Liver (tissue), 3 donors: ENCODE data around the gene GJC1.

Experiments
- EGR1 ChIP-seq, 2 donors: IDR thresholded peaks; 2 replicates each; pipeline ENCODE4 v1.6.1; 2016 to 2018; ENCODE audit warnings: antibody characterized with exemption in 2 of 2, low read depth in 2 of 2
- HNF4G ChIP-seq: IDR thresholded peaks from 2 replicates; pipeline ENCODE4 v1.6.1; 2016; ENCODE audit warnings: antibody characterized with exemption
- JUND ChIP-seq, 2 donors: IDR thresholded peaks; 2 replicates each; pipeline ENCODE4 v1.6.1; 2016; ENCODE audit warnings: antibody characterized with exemption in 2 of 2
- YY1 ChIP-seq: IDR thresholded peaks from 2 replicates; pipeline ENCODE4 v1.6.1; 2016; ENCODE audit warnings: antibody characterized with exemption, mild to moderate bottlenecking
- TF ChIP-seq, protein P1 (sequence below): fragments of 150-350 bp; IDR thresholded peaks from 2 replicates; pipeline ENCODE4 v1.5.1; 2017; ENCODE audit warnings: improper control_type of control experiment, low read depth, low read length; ENCODE audit not compliant: missing input control
- TF ChIP-seq, protein P2 (sequence below): IDR thresholded peaks from 2 replicates; pipeline ENCODE4 v1.6.1; 2016; ENCODE audit warnings: antibody characterized with exemption
- donor health status: healthy.
- donor health status: healthy.

DNA sequence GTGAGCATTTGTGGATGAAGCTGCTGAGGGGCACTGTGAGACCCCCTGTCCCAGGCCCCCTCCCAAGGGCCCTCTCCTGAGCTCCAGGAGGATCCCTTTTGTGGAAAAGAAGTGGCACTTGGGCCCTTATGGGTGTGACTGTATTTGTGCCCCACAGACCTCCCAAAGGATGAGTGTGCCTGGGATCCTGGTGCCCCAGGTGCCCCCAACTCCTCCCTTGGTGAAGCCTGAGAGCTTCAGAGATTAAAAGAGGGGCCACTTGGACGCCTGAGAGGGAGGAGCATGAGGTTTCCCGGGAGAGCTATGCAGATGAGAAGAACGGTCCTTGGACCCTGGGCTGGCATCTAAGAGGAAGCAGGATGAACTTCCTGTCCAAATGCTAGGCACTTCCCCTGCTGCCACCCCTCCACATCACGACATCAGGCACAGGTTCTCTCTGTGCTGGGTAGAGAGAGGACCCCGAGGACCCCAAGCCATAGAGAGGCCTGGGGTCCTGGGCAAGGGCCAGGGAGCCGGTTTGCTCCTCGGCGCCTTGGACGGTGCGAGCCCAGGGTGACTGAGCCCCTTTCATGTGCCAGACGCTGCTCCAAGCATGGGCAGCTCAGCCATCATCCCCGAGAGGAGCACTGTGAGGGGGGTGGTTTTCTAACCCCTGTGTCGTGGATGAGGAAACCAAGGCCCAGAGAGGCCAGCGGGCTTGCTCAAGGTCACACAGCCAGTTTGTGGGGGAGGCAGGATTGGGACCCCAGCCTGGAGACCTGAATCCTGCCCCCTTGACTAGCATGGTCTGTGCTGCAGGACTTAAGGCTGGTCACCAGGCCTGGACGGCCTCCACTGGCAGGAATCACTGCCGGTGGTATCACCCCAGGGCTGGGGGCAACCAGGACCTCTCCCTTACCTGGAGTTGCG, 76.9 kb downstream of the GJC1 start:
- TF ChIP-seq EGR1 (IDR thresholded peaks at IDR 0.05; ENCODE audit: low read depth in 2 of 2) (no peak), HNF4G (no peak), YY1 (no peak), JUND (IDR thresholded peaks at IDR 0.05) (no peak)
- TF ChIP-seq, protein P1, sequence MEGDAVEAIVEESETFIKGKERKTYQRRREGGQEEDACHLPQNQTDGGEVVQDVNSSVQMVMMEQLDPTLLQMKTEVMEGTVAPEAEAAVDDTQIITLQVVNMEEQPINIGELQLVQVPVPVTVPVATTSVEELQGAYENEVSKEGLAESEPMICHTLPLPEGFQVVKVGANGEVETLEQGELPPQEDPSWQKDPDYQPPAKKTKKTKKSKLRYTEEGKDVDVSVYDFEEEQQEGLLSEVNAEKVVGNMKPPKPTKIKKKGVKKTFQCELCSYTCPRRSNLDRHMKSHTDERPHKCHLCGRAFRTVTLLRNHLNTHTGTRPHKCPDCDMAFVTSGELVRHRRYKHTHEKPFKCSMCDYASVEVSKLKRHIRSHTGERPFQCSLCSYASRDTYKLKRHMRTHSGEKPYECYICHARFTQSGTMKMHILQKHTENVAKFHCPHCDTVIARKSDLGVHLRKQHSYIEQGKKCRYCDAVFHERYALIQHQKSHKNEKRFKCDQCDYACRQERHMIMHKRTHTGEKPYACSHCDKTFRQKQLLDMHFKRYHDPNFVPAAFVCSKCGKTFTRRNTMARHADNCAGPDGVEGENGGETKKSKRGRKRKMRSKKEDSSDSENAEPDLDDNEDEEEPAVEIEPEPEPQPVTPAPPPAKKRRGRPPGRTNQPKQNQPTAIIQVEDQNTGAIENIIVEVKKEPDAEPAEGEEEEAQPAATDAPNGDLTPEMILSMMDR: no peak
- TF ChIP-seq, protein P2, sequence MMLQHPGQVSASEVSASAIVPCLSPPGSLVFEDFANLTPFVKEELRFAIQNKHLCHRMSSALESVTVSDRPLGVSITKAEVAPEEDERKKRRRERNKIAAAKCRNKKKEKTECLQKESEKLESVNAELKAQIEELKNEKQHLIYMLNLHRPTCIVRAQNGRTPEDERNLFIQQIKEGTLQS: no peak
